Measurements from ENCODE around the gene RASL11A.

GRCh38 chr13:27263438-27263837 lies 7.2 kb upstream of the RASL11A start:
- TF ChIP-seq POLR2A (IDR thresholded peaks at IDR 0.05) (no peak), CTCF (IDR thresholded peaks at IDR 0.05) (no peak), POLR2AphosphoS5 (IDR thresholded peaks at IDR 0.05) (no peak), EP300 (IDR thresholded peaks at IDR 0.05; ENCODE audit: low read depth) (no peak)
